ENCODE data around the gene PIGO. TPM values are rescaled to one million over a fixed set of nuclear protein-coding genes. Genes with fewer than 3 reads are reported as not detected.

The PIGO gene
- total RNA-seq, 1 donor from 2014 or later: 25.7 TPM

DNA sequence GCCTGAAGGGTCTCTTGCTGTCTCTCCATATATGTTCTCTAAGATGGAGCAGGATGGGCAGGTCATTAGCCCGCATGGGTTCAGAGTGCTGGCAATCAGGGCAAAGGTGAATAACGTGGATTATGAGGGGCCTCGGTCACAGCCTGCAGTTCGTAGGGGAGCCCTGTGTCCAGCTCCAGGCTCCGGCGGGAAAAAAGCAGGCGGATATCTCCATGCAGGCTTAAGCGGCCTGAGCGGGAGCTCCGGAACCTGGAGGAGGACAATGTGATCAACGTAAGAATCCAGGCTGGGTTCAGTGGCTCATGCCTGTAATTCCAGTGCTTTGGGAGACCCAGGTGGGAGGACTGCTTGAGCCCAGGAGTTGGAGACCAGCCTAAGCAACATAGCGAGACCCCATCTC lies 8.7 kb upstream of the PIGO start:
- H3K9me3 Mint-ChIP-seq (ENCODE audit: low read depth): no peaks in the 10 kb centered on the region
- TF ChIP-seq, protein P1, sequence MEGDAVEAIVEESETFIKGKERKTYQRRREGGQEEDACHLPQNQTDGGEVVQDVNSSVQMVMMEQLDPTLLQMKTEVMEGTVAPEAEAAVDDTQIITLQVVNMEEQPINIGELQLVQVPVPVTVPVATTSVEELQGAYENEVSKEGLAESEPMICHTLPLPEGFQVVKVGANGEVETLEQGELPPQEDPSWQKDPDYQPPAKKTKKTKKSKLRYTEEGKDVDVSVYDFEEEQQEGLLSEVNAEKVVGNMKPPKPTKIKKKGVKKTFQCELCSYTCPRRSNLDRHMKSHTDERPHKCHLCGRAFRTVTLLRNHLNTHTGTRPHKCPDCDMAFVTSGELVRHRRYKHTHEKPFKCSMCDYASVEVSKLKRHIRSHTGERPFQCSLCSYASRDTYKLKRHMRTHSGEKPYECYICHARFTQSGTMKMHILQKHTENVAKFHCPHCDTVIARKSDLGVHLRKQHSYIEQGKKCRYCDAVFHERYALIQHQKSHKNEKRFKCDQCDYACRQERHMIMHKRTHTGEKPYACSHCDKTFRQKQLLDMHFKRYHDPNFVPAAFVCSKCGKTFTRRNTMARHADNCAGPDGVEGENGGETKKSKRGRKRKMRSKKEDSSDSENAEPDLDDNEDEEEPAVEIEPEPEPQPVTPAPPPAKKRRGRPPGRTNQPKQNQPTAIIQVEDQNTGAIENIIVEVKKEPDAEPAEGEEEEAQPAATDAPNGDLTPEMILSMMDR (IDR thresholded peaks at IDR 0.05): no peak
- DNase-seq (ENCODE audit: low spot score): no peak
- peaks cover 43% of the 10 kb centered on the region for H3K4me1 Mint-ChIP-seq (ENCODE audit: low read depth)
- H3K27ac Mint-ChIP-seq (ENCODE audit: unreplicated experiment): peak overlapping the region; percentile 14
- no peak overlapping the region for H3K4me3 Mint-ChIP-seq (ENCODE audit: unreplicated experiment)
- no peaks in the 10 kb centered on the region for H3K27me3 Mint-ChIP-seq (ENCODE audit: low read depth)
- peaks cover 26% of the 10 kb centered on the region for H3K36me3 Mint-ChIP-seq (ENCODE audit: low read depth)

DNA sequence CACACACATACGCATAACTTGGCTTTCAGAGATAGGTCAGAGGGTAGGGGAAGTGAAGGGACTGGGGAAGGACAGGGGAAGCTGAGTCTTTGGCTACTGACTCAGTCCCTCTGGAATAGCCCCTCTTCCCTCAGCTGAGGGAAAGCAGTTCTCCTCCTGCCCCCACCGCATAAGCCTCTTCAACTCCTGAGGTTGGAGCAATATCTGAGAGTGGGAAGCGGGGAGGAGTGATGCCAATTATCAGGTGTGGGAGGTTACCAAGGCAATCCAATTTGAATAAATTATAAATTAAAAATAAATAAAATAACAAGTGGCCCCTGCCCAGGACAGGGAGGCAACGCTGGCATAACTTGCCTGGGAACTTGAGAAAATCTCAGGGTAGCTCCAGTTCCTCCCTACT lies 8.2 kb upstream of the PIGO start:
- peaks cover 27% of the 10 kb centered on the region for H3K36me3 Mint-ChIP-seq (ENCODE audit: low read depth)
- peak overlapping the region; percentile 99 for H3K27ac Mint-ChIP-seq (ENCODE audit: unreplicated experiment)
- TF ChIP-seq, protein P1 (IDR thresholded peaks at IDR 0.05): no peak
- H3K4me1 Mint-ChIP-seq (ENCODE audit: low read depth): peaks cover 37% of the 10 kb centered on the region
- H3K9me3 Mint-ChIP-seq (ENCODE audit: low read depth): no peaks in the 10 kb centered on the region
- no peaks in the 10 kb centered on the region for H3K27me3 Mint-ChIP-seq (ENCODE audit: low read depth)
- DNase-seq (ENCODE audit: low spot score): no peak
- H3K4me3 Mint-ChIP-seq (ENCODE audit: unreplicated experiment): no peak overlapping the region

DNA sequence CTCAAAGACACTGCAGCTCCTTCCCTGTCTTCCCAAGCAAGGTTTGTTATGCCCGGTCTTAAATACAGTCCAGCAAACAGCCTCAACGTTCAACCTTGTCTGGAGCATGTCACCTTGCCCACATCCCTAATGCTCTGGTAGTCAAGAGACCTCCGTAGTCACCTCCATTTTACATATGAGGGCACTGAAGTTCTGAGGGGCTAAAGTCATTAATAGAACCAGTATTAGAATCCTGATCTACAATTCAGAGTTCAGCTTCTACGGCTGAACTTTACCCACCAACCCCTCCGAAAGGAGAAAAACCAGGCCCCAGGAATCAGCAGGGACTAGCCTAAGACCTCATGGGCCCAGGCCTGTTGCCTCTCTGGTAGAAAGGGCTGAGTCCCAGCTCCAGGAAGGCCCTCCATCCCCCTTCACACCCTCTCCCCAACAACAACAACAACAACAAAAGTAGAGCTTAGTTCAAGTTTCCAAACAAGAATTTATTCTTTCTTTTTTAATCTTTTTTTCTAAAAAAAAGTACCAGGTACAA lies 7.3 kb upstream of the PIGO start:
- Mint-ChIP-seq H3K36me3 (ENCODE audit: low read depth) (peaks cover 28% of the 10 kb centered on the region), H3K27ac (ENCODE audit: unreplicated experiment) (peak overlapping the region; percentile 99), H3K4me1 (ENCODE audit: low read depth) (peaks cover 29% of the 10 kb centered on the region), H3K4me3 (ENCODE audit: unreplicated experiment) (peak overlapping the region; percentile 96), H3K9me3 (ENCODE audit: low read depth) (no peaks in the 10 kb centered on the region), H3K27me3 (ENCODE audit: low read depth) (no peaks in the 10 kb centered on the region)
- DNase-seq (ENCODE audit: low spot score): no peak
- TF ChIP-seq, protein P1 (IDR thresholded peaks at IDR 0.05): no peak

DNA sequence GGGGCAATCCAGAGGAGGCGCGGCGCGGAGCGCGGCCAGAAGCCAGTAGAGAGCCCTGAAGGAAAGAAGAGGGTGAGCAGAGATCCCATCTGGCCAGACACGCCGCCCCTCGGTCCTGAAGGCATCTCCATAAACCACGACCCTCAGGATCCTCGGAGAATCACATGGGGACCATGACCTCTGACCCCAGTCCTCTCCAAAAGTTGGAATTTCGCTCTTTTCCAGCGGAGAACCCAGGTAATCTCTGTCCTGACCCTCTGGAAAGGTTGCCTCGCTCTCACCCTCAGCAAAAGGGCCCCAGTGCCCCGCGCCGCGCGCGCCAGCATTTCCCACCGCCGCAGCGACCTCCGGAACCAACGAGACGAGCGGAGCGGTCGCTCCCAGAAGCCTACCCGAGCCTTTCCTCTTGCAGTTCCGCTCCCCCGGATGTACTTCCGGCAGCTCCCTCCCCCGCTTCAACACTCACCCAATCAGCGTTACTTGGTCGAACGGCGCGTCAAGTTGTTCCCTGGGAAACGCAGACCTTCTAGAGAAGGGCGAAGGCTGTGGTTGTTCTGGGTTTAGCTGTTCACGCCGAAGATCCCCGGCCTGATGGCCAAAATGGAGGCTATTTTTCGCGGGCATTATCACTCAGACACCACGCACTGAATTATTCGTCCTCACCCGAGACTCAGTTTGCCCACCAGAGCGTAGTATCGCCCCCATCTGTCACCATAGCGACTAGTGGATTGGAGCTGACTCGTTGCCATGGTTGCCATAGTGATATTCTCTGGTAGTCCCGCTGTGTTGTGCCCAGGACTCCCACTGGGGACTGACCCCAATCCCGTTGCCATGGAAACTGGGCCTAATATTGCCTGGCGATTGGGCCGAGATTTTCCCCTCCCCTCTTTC lies 6.6 kb upstream of the PIGO start, which contains the start of gene STOML2:
TSS of gene STOML2 (minus strand) at position 363 of the 891 bp plus-strand sequence. CDS start at position 326, 37 bp downstream.
- TF ChIP-seq, protein P1 (IDR thresholded peaks at IDR 0.05): no peak
- peak; percentile 97 for DNase-seq (ENCODE audit: low spot score)
- H3K4me1 Mint-ChIP-seq (ENCODE audit: low read depth): peaks cover 27% of the 10 kb centered on the region
- peak within 1 kb of the TSS; percentile 96 for H3K4me3 Mint-ChIP-seq (ENCODE audit: unreplicated experiment)
- H3K36me3 Mint-ChIP-seq (ENCODE audit: low read depth): peaks cover 24% of the 10 kb centered on the region
- H3K27ac Mint-ChIP-seq (ENCODE audit: unreplicated experiment): peak within 1 kb of the TSS; percentile 99
- no peaks in the 10 kb centered on the region for H3K9me3 Mint-ChIP-seq (ENCODE audit: low read depth)
- no peaks in the 10 kb centered on the region for H3K27me3 Mint-ChIP-seq (ENCODE audit: low read depth)

DNA sequence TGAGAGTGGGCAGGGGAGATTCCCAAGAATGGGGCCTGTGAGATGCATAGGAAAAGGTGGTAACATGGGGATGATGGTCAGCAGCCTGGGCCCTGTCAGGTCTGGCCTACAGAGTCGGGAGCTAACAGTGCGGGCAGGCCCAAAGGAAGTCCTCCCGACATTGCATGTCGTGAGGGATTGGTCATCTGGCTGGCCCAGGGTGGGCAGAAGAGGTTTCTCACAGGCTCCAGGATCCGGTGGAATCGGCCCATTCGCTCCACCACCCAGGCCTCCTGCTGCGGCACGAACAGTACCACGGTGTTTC lies 6.0 kb upstream of the PIGO start:
- DNase-seq (ENCODE audit: low spot score): no peak
- Mint-ChIP-seq H3K27me3 (ENCODE audit: low read depth) (no peaks in the 10 kb centered on the region), H3K4me1 (ENCODE audit: low read depth) (peaks cover 27% of the 10 kb centered on the region), H3K9me3 (ENCODE audit: low read depth) (no peaks in the 10 kb centered on the region), H3K27ac (ENCODE audit: unreplicated experiment) (peak overlapping the region; percentile 99), H3K36me3 (ENCODE audit: low read depth) (peaks cover 24% of the 10 kb centered on the region), H3K4me3 (ENCODE audit: unreplicated experiment) (peak overlapping the region; percentile 96)
- TF ChIP-seq, protein P1 (IDR thresholded peaks at IDR 0.05): no peak
